BE2C (cell line): ENCODE measurements around the gene EIF4G1. TPM values are rescaled to one million over a fixed set of nuclear protein-coding genes. Genes with fewer than 3 reads are reported as not detected.
"Not testable (repeated sequence)": the region's sequence is repeated elsewhere in the genome, so short reads cannot be mapped to it uniquely, and the experiment has no call there.

Source experiments
- DNase-seq: peaks from one replicate; pipeline ENCODE4 v3.0.0-alpha.2; 2020
- H3K27me3 ChIP-seq: fragments of 250-450 bp; sonication (Bioruptor Pico); 2 replicates; pipeline ENCODE4 v1.5.1; 2020; ENCODE audit warnings: mild to moderate bottlenecking
- H3K36me3 ChIP-seq: fragments of 250-450 bp; sonication (Bioruptor Pico); 2 replicates; pipeline ENCODE4 v1.5.1; 2020; ENCODE audit warnings: mild to moderate bottlenecking
- H3K4me1 ChIP-seq: fragments of 250-450 bp; sonication (Bioruptor Pico); 2 replicates; pipeline ENCODE4 v1.5.1; 2020
- H3K4me3 ChIP-seq: 2 replicates; pipeline ENCODE4 v1.5.1; 2011; ENCODE audit warnings: low read depth, low read length
- H3K9me3 ChIP-seq: fragments of 250-450 bp; sonication (Bioruptor Pico); 2 replicates; pipeline ENCODE4 v1.5.1; 2020
- polyA plus RNA-seq: library from polyadenylated mRNA; unstranded; fragments of >200 nt; gene quantifications from one replicate; pipeline ENCODE4 v1.2.1, GENCODE V29; 2012; ENCODE audit warnings: low read depth, missing spikeins; ENCODE audit not compliant: insufficient read length, insufficient read depth
- TF ChIP-seq, protein P1 (sequence below): IDR thresholded peaks from 2 replicates; pipeline ENCODE4 v1.5.1; 2012; ENCODE audit warnings: mild to moderate bottlenecking, low read depth, low read length

Gene EIF4G1, protein sequence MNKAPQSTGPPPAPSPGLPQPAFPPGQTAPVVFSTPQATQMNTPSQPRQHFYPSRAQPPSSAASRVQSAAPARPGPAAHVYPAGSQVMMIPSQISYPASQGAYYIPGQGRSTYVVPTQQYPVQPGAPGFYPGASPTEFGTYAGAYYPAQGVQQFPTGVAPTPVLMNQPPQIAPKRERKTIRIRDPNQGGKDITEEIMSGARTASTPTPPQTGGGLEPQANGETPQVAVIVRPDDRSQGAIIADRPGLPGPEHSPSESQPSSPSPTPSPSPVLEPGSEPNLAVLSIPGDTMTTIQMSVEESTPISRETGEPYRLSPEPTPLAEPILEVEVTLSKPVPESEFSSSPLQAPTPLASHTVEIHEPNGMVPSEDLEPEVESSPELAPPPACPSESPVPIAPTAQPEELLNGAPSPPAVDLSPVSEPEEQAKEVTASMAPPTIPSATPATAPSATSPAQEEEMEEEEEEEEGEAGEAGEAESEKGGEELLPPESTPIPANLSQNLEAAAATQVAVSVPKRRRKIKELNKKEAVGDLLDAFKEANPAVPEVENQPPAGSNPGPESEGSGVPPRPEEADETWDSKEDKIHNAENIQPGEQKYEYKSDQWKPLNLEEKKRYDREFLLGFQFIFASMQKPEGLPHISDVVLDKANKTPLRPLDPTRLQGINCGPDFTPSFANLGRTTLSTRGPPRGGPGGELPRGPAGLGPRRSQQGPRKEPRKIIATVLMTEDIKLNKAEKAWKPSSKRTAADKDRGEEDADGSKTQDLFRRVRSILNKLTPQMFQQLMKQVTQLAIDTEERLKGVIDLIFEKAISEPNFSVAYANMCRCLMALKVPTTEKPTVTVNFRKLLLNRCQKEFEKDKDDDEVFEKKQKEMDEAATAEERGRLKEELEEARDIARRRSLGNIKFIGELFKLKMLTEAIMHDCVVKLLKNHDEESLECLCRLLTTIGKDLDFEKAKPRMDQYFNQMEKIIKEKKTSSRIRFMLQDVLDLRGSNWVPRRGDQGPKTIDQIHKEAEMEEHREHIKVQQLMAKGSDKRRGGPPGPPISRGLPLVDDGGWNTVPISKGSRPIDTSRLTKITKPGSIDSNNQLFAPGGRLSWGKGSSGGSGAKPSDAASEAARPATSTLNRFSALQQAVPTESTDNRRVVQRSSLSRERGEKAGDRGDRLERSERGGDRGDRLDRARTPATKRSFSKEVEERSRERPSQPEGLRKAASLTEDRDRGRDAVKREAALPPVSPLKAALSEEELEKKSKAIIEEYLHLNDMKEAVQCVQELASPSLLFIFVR (N-terminal part only)
- polyA plus RNA-seq: 549 TPM

DNA sequence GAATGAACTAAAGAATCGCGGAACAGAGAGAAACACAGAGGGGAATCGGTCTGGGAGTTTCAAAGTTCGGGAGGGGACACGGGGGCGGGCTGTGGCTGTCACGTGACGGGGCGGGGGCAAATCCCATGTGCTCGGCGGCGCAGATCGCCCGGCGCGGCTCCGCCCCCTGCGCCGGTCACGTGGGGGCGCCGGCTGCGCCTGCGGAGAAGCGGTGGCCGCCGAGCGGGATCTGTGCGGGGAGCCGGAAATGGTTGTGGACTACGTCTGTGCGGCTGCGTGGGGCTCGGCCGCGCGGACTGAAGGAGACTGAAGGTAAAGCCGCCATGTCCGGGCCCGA lies at the start of gene EIF4G1:
Gene EIF4G1, plus strand, starts transcription at position 244 of the 337 bp plus-strand sequence. CDS start 1,191 bp downstream, outside the sequence.
- TF ChIP-seq, protein P1, sequence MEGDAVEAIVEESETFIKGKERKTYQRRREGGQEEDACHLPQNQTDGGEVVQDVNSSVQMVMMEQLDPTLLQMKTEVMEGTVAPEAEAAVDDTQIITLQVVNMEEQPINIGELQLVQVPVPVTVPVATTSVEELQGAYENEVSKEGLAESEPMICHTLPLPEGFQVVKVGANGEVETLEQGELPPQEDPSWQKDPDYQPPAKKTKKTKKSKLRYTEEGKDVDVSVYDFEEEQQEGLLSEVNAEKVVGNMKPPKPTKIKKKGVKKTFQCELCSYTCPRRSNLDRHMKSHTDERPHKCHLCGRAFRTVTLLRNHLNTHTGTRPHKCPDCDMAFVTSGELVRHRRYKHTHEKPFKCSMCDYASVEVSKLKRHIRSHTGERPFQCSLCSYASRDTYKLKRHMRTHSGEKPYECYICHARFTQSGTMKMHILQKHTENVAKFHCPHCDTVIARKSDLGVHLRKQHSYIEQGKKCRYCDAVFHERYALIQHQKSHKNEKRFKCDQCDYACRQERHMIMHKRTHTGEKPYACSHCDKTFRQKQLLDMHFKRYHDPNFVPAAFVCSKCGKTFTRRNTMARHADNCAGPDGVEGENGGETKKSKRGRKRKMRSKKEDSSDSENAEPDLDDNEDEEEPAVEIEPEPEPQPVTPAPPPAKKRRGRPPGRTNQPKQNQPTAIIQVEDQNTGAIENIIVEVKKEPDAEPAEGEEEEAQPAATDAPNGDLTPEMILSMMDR: no peak
- Histone ChIP-seq H3K4me3 (peak within 1 kb of the TSS; percentile 92), H3K27me3 (no peaks in the 10 kb centered on the region), H3K9me3 (no peaks in the 10 kb centered on the region), H3K4me1 (peaks cover 14% of the 10 kb centered on the region), H3K36me3 (peaks cover 43% of the 10 kb centered on the region)
- peak; percentile 96 for DNase-seq

DNA sequence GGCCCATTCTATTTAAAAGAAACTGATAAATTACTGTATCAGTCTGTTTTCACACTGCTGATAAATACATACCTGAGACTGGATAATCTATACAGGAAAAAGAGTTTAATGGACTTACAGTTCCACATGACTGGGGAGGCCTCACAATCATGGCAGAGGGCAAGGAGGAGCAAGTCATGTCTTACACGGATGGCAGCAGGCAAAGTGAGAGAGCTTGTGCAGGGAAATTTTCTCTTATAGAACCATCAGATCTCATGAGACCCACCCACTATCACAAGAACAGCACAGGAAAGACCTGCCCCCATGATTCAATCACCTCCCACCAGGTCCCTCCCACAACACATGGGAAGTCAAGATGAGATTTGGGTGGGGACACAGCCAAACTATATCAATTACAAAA lies 47.2 kb upstream of the EIF4G1 start:
- H3K4me3 ChIP-seq, DNase-seq, H3K9me3 ChIP-seq, H3K4me1 ChIP-seq, H3K36me3 ChIP-seq, H3K27me3 ChIP-seq: not testable (repeated sequence)

DNA sequence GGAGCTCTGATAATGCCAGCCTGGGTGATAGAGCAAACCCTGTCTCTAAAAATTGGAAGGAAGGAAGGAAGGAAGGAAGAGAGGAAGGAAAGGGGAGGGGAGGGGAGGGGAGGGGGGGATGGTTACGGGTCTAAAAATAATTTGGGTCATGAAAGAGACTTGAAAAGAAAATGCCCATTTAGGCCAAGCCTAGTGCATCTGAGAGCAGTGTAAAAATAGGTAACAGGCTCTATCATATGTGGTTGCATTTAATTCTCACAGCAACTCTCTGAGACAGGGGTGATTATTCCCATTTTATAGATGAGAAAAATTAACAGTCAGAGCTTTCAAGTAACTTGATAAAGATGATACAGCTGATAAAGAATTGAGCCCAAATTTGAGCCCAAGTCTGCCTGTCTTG lies 42.1 kb upstream of the EIF4G1 start:
- H3K27me3 ChIP-seq: no peaks in the 10 kb centered on the region
- H3K4me3 ChIP-seq: no peak overlapping the region
- no peak for DNase-seq
- H3K4me1 ChIP-seq: no peaks in the 10 kb centered on the region
- H3K36me3 ChIP-seq: no peaks in the 10 kb centered on the region
- H3K9me3 ChIP-seq: no peaks in the 10 kb centered on the region
- TF ChIP-seq, protein P1: no peak

DNA sequence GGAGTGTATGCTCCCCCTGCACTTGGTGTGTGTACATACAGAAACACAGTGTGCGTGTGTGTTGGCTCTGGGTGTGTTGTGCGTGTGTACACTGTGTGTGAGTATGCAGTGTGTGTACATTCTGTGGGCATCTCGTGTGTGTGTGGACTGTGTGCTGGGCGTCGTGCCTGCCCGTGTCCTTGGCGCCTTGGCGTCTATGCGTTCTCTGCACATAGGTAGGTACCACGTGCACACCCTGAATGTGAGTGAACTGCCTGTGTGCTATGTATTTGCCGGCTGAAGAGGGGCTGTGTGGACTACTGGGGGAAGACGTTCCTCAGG lies 39.1 kb upstream of the EIF4G1 start:
- Histone ChIP-seq H3K9me3 (no peaks in the 10 kb centered on the region), H3K4me3 (peak overlapping the region; percentile 28), H3K4me1 (no peaks in the 10 kb centered on the region), H3K36me3 (no peaks in the 10 kb centered on the region), H3K27me3 (no peaks in the 10 kb centered on the region)
- DNase-seq: no peak
- TF ChIP-seq, protein P1: no peak

DNA sequence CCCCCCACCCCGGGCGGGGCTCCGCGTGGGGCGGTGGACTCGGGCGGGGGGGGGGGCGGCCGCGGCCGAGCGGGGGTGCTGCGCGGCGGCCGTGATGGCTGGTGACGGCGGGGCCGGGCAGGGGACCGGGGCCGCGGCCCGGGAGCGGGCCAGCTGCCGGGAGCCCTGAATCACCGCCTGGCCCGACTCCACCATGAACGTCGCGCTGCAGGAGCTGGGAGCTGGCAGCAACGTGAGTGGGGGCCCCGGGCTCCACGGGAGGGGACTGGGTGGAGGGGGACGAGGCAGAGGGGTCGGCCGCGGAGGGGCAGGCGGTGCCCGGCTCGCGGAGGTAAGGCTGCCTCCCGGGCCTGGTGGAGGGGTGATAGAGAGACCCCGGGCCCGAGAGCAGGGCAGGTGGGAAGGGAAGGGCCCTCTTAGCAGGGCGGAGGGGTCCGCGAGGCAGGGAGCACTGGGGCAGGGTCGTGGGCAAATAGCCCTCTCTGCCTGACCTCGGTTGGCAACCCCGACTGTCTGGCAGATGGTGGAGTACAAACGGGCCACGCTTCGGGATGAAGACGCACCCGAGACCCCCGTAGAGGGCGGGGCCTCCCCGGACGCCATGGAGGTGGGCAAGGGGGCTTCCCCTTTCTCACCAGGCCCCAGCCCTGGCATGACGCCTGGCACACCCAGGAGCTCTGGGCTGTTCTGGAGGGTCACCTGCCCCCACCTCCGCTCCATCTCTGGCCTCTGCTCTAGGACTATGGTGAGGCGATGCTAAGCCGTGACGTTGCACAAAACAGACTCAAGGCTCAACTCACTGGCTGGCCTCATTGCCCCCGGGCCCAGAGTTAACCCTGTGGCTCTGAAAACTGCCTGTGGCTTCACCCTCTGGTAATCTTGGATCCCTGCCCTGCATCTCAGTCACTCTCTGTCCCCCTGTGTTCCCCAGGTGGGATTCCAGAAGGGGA lies 38.2 kb upstream of the EIF4G1 start, which contains the start of gene ECE2:
Gene ECE2, plus strand, starts transcription at position 62 of the 950 bp plus-strand sequence. Its CDS starts 132 bp downstream, at position 194.
- TF ChIP-seq, protein P1: no peak
- H3K36me3 ChIP-seq: no peaks in the 10 kb centered on the region
- no peak for DNase-seq
- no peaks in the 10 kb centered on the region for H3K4me1 ChIP-seq
- no peaks in the 10 kb centered on the region for H3K27me3 ChIP-seq
- no peaks in the 10 kb centered on the region for H3K9me3 ChIP-seq
- peak within 1 kb of the TSS; percentile 28 for H3K4me3 ChIP-seq
